GM21619 (cell line): ENCODE data around the gene GRIA1.
"Not testable (repeated sequence)": the region's sequence is repeated elsewhere in the genome, so short reads cannot be mapped to it uniquely, and the experiment has no call there.

Experiments used
- ATAC-seq: cut with Tn5 transposase; IDR thresholded peaks from one replicate; pipeline ENCODE4 v1.9.1; 2021; ENCODE audit not compliant: unreplicated experiment

Gene GRIA1

GRCh38 chr5:153816870-153817269, 326.4 kb downstream of the GRIA1 start:
- ATAC-seq = no peak

- no peak for ATAC-seq
These were observed 328.2 kb downstream of the GRIA1 start for GRCh38 chr5:153818626-153819025.

- no peak for ATAC-seq
These were observed 332.6 kb downstream of the GRIA1 start for GRCh38 chr5:153823036-153823435.

GRCh38 chr5:153824909-153825308, 334.4 kb downstream of the GRIA1 start:
- no peak for ATAC-seq

GRCh38 chr5:153827397-153827796, 336.9 kb downstream of the GRIA1 start:
- no peak for ATAC-seq

- ATAC-seq = no peak
These were observed 339.1 kb downstream of the GRIA1 start for GRCh38 chr5:153829510-153830065.

GRCh38 chr5:153831973-153832372, 341.5 kb downstream of the GRIA1 start:
- no peak for ATAC-seq

- ATAC-seq = no peak
These were observed 345.5 kb downstream of the GRIA1 start for GRCh38 chr5:153835891-153836515.

- not testable (repeated sequence) for ATAC-seq
These were observed 359.0 kb downstream of the GRIA1 start for GRCh38 chr5:153849303-153850113.

GRCh38 chr5:153860195-153860886, 369.9 kb downstream of the GRIA1 start:
- ATAC-seq = no peak

- not testable (repeated sequence) for ATAC-seq
These were observed 372.4 kb downstream of the GRIA1 start for GRCh38 chr5:153862906-153863305.
